Neural cell (in vitro differentiated cells): ENCODE measurements around the gene IGFBPL1. TPM values are rescaled to one million over a fixed set of nuclear protein-coding genes. Genes with fewer than 3 reads are reported as not detected.
A peak's percentile ranks its signal among the peaks of the same experiment; 100 is the strongest.

Experiments
- H2AFZ ChIP-seq: fragments of 200-600, 300-800 bp; sonication (generic), shearing (Covaris generic); 2 replicates; pipeline ENCODE4 v1.6.0; 2014; ENCODE audit warnings: low read depth, mild to moderate bottlenecking, antibody characterized with exemption, low read length, moderate library complexity
- H3F3A ChIP-seq: fragments of 200-600 bp; shearing (Covaris generic); 2 replicates; pipeline ENCODE4 v1.6.1; 2016; ENCODE audit warnings: mild to moderate bottlenecking, moderate library complexity, mixed read lengths, antibody characterized with exemption, low read length; ENCODE audit not compliant: insufficient read depth, poor library complexity, severe bottlenecking
- H3K27ac ChIP-seq: fragments of 200-600, 300-800 bp; sonication (generic), shearing (Covaris generic); 2 replicates; pipeline ENCODE4 v1.5.1; 2014; ENCODE audit warnings: mild to moderate bottlenecking, low read length, moderate library complexity
- H3K27me3 ChIP-seq: fragments of 300-800, 200-600 bp; sonication (generic), shearing (Covaris generic); 2 replicates; pipeline ENCODE4 v1.6.0; 2014; ENCODE audit warnings: mild to moderate bottlenecking, low read depth, low read length, moderate library complexity; ENCODE audit not compliant: insufficient read depth
- H3K36me3 ChIP-seq: fragments of 300-800, 200-600 bp; sonication (generic), shearing (Covaris generic); 2 replicates; pipeline ENCODE4 v1.5.1; 2014; ENCODE audit warnings: mild to moderate bottlenecking, antibody characterized with exemption, low read length, moderate library complexity; ENCODE audit not compliant: insufficient read depth
- H3K4me2 ChIP-seq: fragments of 300-800, 200-600 bp; sonication (generic), shearing (Covaris generic); 2 replicates; pipeline ENCODE4 v1.6.0; 2014; ENCODE audit warnings: mild to moderate bottlenecking, low read length
- H3K4me3 ChIP-seq: fragments of 300-800, 200-600 bp; sonication (generic), shearing (Covaris generic); 2 replicates; pipeline ENCODE4 v1.5.1; 2014; ENCODE audit warnings: mild to moderate bottlenecking, low read length, moderate library complexity
- H3K79me2 ChIP-seq: fragments of 200-600 bp; shearing (Covaris generic); replicated peaks from 2 replicates; pipeline ENCODE4 v1.6.0; 2014; ENCODE audit warnings: mild to moderate bottlenecking, low read length, moderate library complexity; ENCODE audit not compliant: insufficient read depth
- H3K9ac ChIP-seq: fragments of 300-800, 200-600 bp; sonication (generic), shearing (Covaris generic); 2 replicates; pipeline ENCODE4 v1.6.1; 2016; ENCODE audit warnings: mild to moderate bottlenecking, low read length, mixed read lengths
- H3K9me2 ChIP-seq: fragments of 200-600 bp; shearing (Covaris generic); 2 replicates; pipeline ENCODE4 v1.6.1; 2016; ENCODE audit warnings: mild to moderate bottlenecking, low read length, mixed read lengths; ENCODE audit not compliant: insufficient read depth
- H3K9me3 ChIP-seq: fragments of 200-600, 300-800 bp; sonication (generic), shearing (Covaris generic); 2 replicates; pipeline ENCODE4 v1.6.1; 2016; ENCODE audit warnings: mild to moderate bottlenecking, mixed run types, low read length, moderate library complexity, mixed read lengths
- H4K20me1 ChIP-seq: fragments of 200-600 bp; shearing (Covaris generic); 2 replicates; pipeline ENCODE4 v1.6.1; 2016; ENCODE audit warnings: mild to moderate bottlenecking, mixed run types; ENCODE audit not compliant: insufficient read depth
- CTCF ChIP-seq: fragments of 450-650 bp; IDR thresholded peaks from 2 replicates; pipeline ENCODE4 v1.5.1; 2014; ENCODE audit warnings: antibody characterized with exemption, mild to moderate bottlenecking, moderate library complexity; ENCODE audit not compliant: poor library complexity, severe bottlenecking
- EP300 ChIP-seq: fragments of 450-650 bp; conservative IDR thresholded peaks from 2 replicates; pipeline ENCODE4 v1.6.1; 2014; ENCODE audit warnings: antibody characterized with exemption, mild to moderate bottlenecking, moderate library complexity; ENCODE audit not compliant: poor library complexity, severe bottlenecking
- EZH2 ChIP-seq: fragments of 200-600, 300-800 bp; shearing (Covaris generic), sonication (generic); IDR thresholded peaks from 2 replicates; pipeline ENCODE4 v1.6.1; 2014; ENCODE audit warnings: antibody characterized with exemption, low read length, borderline replicate concordance, mild to moderate bottlenecking; ENCODE audit not compliant: insufficient read depth, poor library complexity, severe bottlenecking
- MXI1 ChIP-seq: fragments of 450-650 bp; conservative IDR thresholded peaks from 2 replicates; pipeline ENCODE4 v1.6.1; 2014; ENCODE audit warnings: antibody characterized with exemption, mild to moderate bottlenecking; ENCODE audit not compliant: poor library complexity, severe bottlenecking
- POLR2AphosphoS5 ChIP-seq: IDR thresholded peaks from 2 replicates; pipeline ENCODE4 v1.6.1; 2012
- RAD21 ChIP-seq: fragments of 450-650 bp; conservative IDR thresholded peaks from 2 replicates; pipeline ENCODE4 v1.6.1; 2014; ENCODE audit warnings: antibody characterized with exemption, mild to moderate bottlenecking, moderate library complexity
- REST ChIP-seq: IDR thresholded peaks from 2 replicates; pipeline ENCODE4 v1.6.1; 2012; ENCODE audit warnings: borderline replicate concordance
- SMC3 ChIP-seq: fragments of 450-650 bp; conservative IDR thresholded peaks from 2 replicates; pipeline ENCODE4 v1.6.1; 2014; ENCODE audit warnings: antibody characterized with exemption, mild to moderate bottlenecking, moderate library complexity; ENCODE audit not compliant: poor library complexity
- TAF1 ChIP-seq: IDR thresholded peaks from 2 replicates; pipeline ENCODE4 v1.6.1; 2012; ENCODE audit warnings: low read depth
- polyA plus RNA-seq: library from polyadenylated mRNA; depleted of rRNA; stranded (reverse); fragments of >200 nt; gene quantifications from 2 replicates; pipeline ENCODE4 v1.2.3, GENCODE V29; 2014

Gene IGFBPL1
- polyA plus RNA-seq, 1 donor from 2014 or later: 372 TPM

GRCh38 chr9:38421498-38422211 is 2.6 kb downstream of the IGFBPL1 start:
- Histone ChIP-seq H3K79me2 (peaks cover 73% of the 10 kb centered on the region), H3K4me3 (peak overlapping the region; percentile 79), H3K4me2 (peak overlapping the region; percentile 98), H3F3A (peaks cover 9% of the 10 kb centered on the region), H3K9ac (peak overlapping the region; percentile 82), H4K20me1 (no peaks in the 10 kb centered on the region), H3K36me3 (no peaks in the 10 kb centered on the region), H3K9me2 (no peaks in the 10 kb centered on the region), H3K27ac (peak overlapping the region; percentile 98), H3K9me3 (no peaks in the 10 kb centered on the region), H3K27me3 (no peaks in the 10 kb centered on the region), H2AFZ (peak overlapping the region; percentile 30)
- TF ChIP-seq CTCF: no peak
- TF ChIP-seq REST: peak; percentile 83
- peak; percentile 94 for TF ChIP-seq EP300
- peak; percentile 27 for TF ChIP-seq SMC3
- TF ChIP-seq POLR2AphosphoS5: peak; percentile 79
- TF ChIP-seq MXI1: peak; percentile 56
- no peak for TF ChIP-seq RAD21

- TF ChIP-seq TAF1 (no peak), CTCF (peak; percentile 24), RAD21 (peak; percentile 24), EZH2 (no peak), EP300 (no peak), POLR2AphosphoS5 (peak; percentile 27), MXI1 (no peak), REST (no peak), SMC3 (peak; percentile 12)
- H3K27ac ChIP-seq: peak overlapping the region; percentile 98
- H3F3A ChIP-seq: peaks cover 9% of the 10 kb centered on the region
- no peaks in the 10 kb centered on the region for H3K9me3 ChIP-seq
- no peaks in the 10 kb centered on the region for H3K9me2 ChIP-seq
- H3K4me3 ChIP-seq: peak overlapping the region; percentile 79
- peaks cover 69% of the 10 kb centered on the region for H3K79me2 ChIP-seq
- H3K27me3 ChIP-seq: no peaks in the 10 kb centered on the region
- H3K36me3 ChIP-seq: no peaks in the 10 kb centered on the region
- no peak overlapping the region for H2AFZ ChIP-seq
- H3K4me2 ChIP-seq: peak overlapping the region; percentile 52
- H3K9ac ChIP-seq: peak overlapping the region; percentile 82
- H4K20me1 ChIP-seq: no peaks in the 10 kb centered on the region
Observed at GRCh38 chr9:38419181-38419580, 5.1 kb downstream of the IGFBPL1 start.
